ENCODE results near the gene PLCB4.
A peak's percentile ranks its signal among the peaks of the same experiment; 100 is the strongest.

The PLCB4 gene

GRCh38 chr20:9285617-9286016 lies 216.7 kb downstream of the PLCB4 start:
- no peak for DNase-seq (ENCODE audit: low read depth, low spot score)
- TF ChIP-seq, protein P1, sequence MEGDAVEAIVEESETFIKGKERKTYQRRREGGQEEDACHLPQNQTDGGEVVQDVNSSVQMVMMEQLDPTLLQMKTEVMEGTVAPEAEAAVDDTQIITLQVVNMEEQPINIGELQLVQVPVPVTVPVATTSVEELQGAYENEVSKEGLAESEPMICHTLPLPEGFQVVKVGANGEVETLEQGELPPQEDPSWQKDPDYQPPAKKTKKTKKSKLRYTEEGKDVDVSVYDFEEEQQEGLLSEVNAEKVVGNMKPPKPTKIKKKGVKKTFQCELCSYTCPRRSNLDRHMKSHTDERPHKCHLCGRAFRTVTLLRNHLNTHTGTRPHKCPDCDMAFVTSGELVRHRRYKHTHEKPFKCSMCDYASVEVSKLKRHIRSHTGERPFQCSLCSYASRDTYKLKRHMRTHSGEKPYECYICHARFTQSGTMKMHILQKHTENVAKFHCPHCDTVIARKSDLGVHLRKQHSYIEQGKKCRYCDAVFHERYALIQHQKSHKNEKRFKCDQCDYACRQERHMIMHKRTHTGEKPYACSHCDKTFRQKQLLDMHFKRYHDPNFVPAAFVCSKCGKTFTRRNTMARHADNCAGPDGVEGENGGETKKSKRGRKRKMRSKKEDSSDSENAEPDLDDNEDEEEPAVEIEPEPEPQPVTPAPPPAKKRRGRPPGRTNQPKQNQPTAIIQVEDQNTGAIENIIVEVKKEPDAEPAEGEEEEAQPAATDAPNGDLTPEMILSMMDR (IDR thresholded peaks at IDR 0.05; ENCODE audit: insufficient read depth, low read length, missing control alignments): no peak
- no peak overlapping the region for H3K4me3 ChIP-seq (ENCODE audit: low read depth, low read length)
- POLR2A ChIA-PET: interaction anchor here (0.6 kb wide), 1 partner anchor 67 kb away, joined by 3 read pairs; no protein-coding TSS in a partner anchor
- CTCF ChIA-PET: no interaction called here

- no peak for DNase-seq (ENCODE audit: low read depth, low spot score)
- TF ChIP-seq, protein P1 (IDR thresholded peaks at IDR 0.05; ENCODE audit: insufficient read depth, low read length, missing control alignments): no peak
- H3K4me3 ChIP-seq (ENCODE audit: low read depth, low read length): no peak overlapping the region
- POLR2A ChIA-PET: no interaction called here
- CTCF ChIA-PET: no interaction called here
Observed at GRCh38 chr20:9286501-9287461, 217.9 kb downstream of the PLCB4 start.

GRCh38 chr20:9287826-9288225 lies 218.9 kb downstream of the PLCB4 start:
- ChIA-PET CTCF (no interaction called here), POLR2A (no interaction called here)
- no peak for DNase-seq (ENCODE audit: low read depth, low spot score)
- H3K4me3 ChIP-seq (ENCODE audit: low read depth, low read length): no peak overlapping the region
- TF ChIP-seq, protein P1 (IDR thresholded peaks at IDR 0.05; ENCODE audit: insufficient read depth, low read length, missing control alignments): no peak

GRCh38 chr20:9290331-9290730 lies 221.4 kb downstream of the PLCB4 start:
- H3K4me3 ChIP-seq (ENCODE audit: low read depth, low read length): no peak overlapping the region
- CTCF ChIA-PET: interaction anchor here (0.6 kb wide), 2 partner anchors 10 to 436 kb away, joined by 3 read pairs; no protein-coding TSS in a partner anchor
- no peak for DNase-seq (ENCODE audit: low read depth, low spot score)
- TF ChIP-seq, protein P1 (IDR thresholded peaks at IDR 0.05; ENCODE audit: insufficient read depth, low read length, missing control alignments): no peak
- POLR2A ChIA-PET: no interaction called here

- TF ChIP-seq, protein P1 (IDR thresholded peaks at IDR 0.05; ENCODE audit: insufficient read depth, low read length, missing control alignments): no peak
- CTCF ChIA-PET: interaction anchor here (0.8 to 1.9 kb wide), 3 partner anchors 22 to 439 kb away, joined by 3 to 8 read pairs (median 3); no protein-coding TSS in a partner anchor
- POLR2A ChIA-PET: no interaction called here
- H3K4me3 ChIP-seq (ENCODE audit: low read depth, low read length): no peak overlapping the region
- DNase-seq (ENCODE audit: low read depth, low spot score): no peak
Observed at GRCh38 chr20:9293145-9293544, 224.3 kb downstream of the PLCB4 start.

- DNase-seq (ENCODE audit: low read depth, low spot score): peak; percentile 36
- ChIA-PET CTCF (interaction anchor here (0.7 to 1.9 kb wide), 3 partner anchors 22 to 440 kb away, joined by 3 to 8 read pairs (median 3); no protein-coding TSS in a partner anchor), POLR2A (no interaction called here)
- TF ChIP-seq, protein P1 (IDR thresholded peaks at IDR 0.05; ENCODE audit: insufficient read depth, low read length, missing control alignments): no peak
- H3K4me3 ChIP-seq (ENCODE audit: low read depth, low read length): no peak overlapping the region
Observed at GRCh38 chr20:9294041-9294440, 225.2 kb downstream of the PLCB4 start.

Measured in AG04449 (cell line).